ENCODE data around the gene ALOX12B. TPM values are rescaled to one million over a fixed set of nuclear protein-coding genes. Genes with fewer than 3 reads are reported as not detected.

ALOX12B gene
- total and polyA plus RNA-seq, 2 of the 8 experiments (the other 6 are each of a cell fraction or from before 2014, with no cell fraction given), result 0.86 TPM; not detected in 1

DNA sequence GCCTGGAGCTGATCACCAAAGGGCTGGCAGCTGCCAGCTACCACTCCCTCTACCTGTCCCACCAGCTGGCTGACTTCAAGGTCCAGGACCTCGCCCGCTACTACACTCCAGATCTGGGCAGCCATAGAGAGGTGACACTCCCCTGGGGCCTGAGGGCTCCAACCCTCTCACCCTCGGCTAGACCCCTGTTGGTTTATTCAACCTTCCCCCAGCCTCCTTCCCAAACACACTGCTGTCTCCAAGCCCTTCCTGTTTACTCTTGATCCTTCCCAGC is 18.0 kb downstream of the ALOX12B start:
- Histone ChIP-seq H3K4ac (replicated peaks; ENCODE audit: insufficient read length, low read depth, low read length) (no peak overlapping the region), H4K20me1 (replicated peaks in 1 of 2; ENCODE audit: control insufficient read depth in 1 of 2, insufficient read depth in 2 of 2, low read length in 2 of 2) (peaks cover 3 to 10% of the 10 kb centered on the region in 2 experiments), H3K23me2 (ENCODE audit: low read depth, low read length) (peaks cover 11% of the 10 kb centered on the region), H3K9me3 (ENCODE audit: insufficient read depth in 2 of 2, low read depth in 1 of 2, low read length in 1 of 2) (no peaks in the 10 kb centered on the region), H2BK120ac (replicated peaks; ENCODE audit: low read depth, low read length) (no peak overlapping the region), H3K18ac (ENCODE audit: extremely low read depth, low read length) (no peak overlapping the region), H3K27ac (ENCODE audit: low read depth, low read length) (no peak overlapping the region), H2BK5ac (ENCODE audit: low read depth, low read length) (no peak overlapping the region), H3K79me2 (ENCODE audit: control insufficient read depth in 1 of 2, insufficient read depth in 2 of 2, low read length in 2 of 2) (no peaks in the 10 kb centered on the region), H3K56ac (replicated peaks; ENCODE audit: insufficient read length, low read depth, low read length) (no peak overlapping the region), H3K23ac (ENCODE audit: insufficient read length) (no peak overlapping the region), H3K79me1 (ENCODE audit: low read depth, low read length) (no peaks in the 10 kb centered on the region; the same call in 1 of the 2 replicates), H3K4me3 (ENCODE audit: extremely low read depth in 1 of 4, insufficient read depth in 2 of 4, low read depth in 3 of 4, low read length in 4 of 4) (no peak overlapping the region), H3K14ac (ENCODE audit: insufficient read length) (no peak overlapping the region), H3K4me1 (replicated peaks in 1 of 4; ENCODE audit: control insufficient read depth in 3 of 4, insufficient read depth in 4 of 4, low read length in 3 of 4) (peaks cover 3 to 28% (median 13%) of the 10 kb centered on the region in 4 experiments), H4K8ac (ENCODE audit: extremely low read depth, insufficient read depth, low read length) (no peak overlapping the region), H2AFZ (ENCODE audit: low read length) (no peak overlapping the region), H2BK12ac (ENCODE audit: low read depth, low read length) (no peak overlapping the region), H3K27me3 (replicated peaks in 1 of 4; ENCODE audit: control insufficient read depth in 3 of 4, extremely low read depth in 1 of 4, insufficient read depth in 3 of 4, low read length in 3 of 4) (peaks cover 36 to 61% (median 51%) of the 10 kb centered on the region in 4 experiments), H3K4me2 (ENCODE audit: insufficient read depth in 1 of 2, low read depth in 2 of 2, low read length in 2 of 2) (no peak overlapping the region), H4K91ac (replicated peaks; ENCODE audit: insufficient read length, low read length) (no peak overlapping the region), H4K5ac (ENCODE audit: insufficient read length, low read depth, low read length) (no peak overlapping the region), H3K9ac (replicated peaks in 1 of 4; ENCODE audit: extremely low read depth in 1 of 4, low read depth in 3 of 4, low read length in 3 of 4) (no peak overlapping the region), H2BK20ac (ENCODE audit: low read length) (no peak overlapping the region), H3K36me3 (ENCODE audit: control insufficient read depth in 2 of 4, insufficient read depth in 4 of 4, low read length in 3 of 4) (no peaks in the 10 kb centered on the region), H2AK5ac (ENCODE audit: low read depth, low read length) (no peak overlapping the region), H2BK15ac (ENCODE audit: low read length) (no peak overlapping the region)
- CTCF ChIA-PET (ENCODE audit: partially characterized antibody), result interaction anchor here (0.5 to 17.3 kb wide), 10 partner anchors 9 to 347 kb away, joined by 3 to 315 read pairs (median 4); partner anchors contain the start of gene ALOX12B
- POLR2A ChIA-PET (ENCODE audit: partially characterized antibody), result interaction anchor here (1.4 kb wide), 1 partner anchor 21 kb away, joined by 4 read pairs; no protein-coding TSS in a partner anchor
- FAIRE-seq, result no peak
- DNase-seq (ENCODE audit: low read depth in 1 of 2, low spot score in 2 of 2), result no peak
- WGBS, 2 experiments (ENCODE audit: extremely low coverage in 1 of 2, insufficient coverage in 1 of 2, insufficient read length in 1 of 2, insufficient replicate concordance in 2 of 2, low coverage in 1 of 2, low lambda C conversion rate in 2 of 2, missing lambda C conversion rate in 1 of 2), result 79% methylated on average over 3 of the region's 3 CpGs; no CpG with 5 or more reads in 1 of the 2 experiments
- TF ChIP-seq KDM1A (IDR thresholded peaks at IDR 0.05; ENCODE audit: borderline replicate concordance, low read length) (no peak), POLR2AphosphoS5 (IDR thresholded peaks at IDR 0.05; ENCODE audit: low read depth, low read length) (no peak)
